Measurements from ENCODE around the gene USP46.

The USP46 gene

DNA sequence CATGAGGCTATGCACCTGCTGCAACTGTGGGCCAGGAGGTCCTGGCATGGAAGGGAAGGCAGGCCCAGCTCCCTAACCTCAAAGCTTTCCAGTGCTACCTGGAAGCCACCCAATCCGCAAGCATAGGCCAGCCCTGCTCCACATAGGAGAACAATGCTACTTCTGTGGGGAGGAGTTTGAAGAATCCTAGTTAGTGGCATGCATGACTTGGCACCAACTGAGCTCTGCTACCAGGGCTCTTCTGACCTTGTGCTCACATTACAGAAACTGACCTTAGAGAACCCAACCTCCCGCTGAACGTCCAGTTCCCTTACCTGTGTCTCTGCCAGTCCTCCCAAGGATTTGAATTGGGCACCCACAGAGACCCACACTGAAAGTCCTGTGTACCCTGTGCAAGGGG lies 58.8 kb downstream of the USP46 start:
- no peak overlapping the region for H3K4me3 ChIP-seq (ENCODE audit: low read length)
- no peak for DNase-seq (ENCODE audit: low read depth)
- TF ChIP-seq, protein P1, sequence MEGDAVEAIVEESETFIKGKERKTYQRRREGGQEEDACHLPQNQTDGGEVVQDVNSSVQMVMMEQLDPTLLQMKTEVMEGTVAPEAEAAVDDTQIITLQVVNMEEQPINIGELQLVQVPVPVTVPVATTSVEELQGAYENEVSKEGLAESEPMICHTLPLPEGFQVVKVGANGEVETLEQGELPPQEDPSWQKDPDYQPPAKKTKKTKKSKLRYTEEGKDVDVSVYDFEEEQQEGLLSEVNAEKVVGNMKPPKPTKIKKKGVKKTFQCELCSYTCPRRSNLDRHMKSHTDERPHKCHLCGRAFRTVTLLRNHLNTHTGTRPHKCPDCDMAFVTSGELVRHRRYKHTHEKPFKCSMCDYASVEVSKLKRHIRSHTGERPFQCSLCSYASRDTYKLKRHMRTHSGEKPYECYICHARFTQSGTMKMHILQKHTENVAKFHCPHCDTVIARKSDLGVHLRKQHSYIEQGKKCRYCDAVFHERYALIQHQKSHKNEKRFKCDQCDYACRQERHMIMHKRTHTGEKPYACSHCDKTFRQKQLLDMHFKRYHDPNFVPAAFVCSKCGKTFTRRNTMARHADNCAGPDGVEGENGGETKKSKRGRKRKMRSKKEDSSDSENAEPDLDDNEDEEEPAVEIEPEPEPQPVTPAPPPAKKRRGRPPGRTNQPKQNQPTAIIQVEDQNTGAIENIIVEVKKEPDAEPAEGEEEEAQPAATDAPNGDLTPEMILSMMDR (IDR thresholded peaks at IDR 0.05; ENCODE audit: insufficient read depth, low read depth, low read length, missing control alignments), result no peak

DNA sequence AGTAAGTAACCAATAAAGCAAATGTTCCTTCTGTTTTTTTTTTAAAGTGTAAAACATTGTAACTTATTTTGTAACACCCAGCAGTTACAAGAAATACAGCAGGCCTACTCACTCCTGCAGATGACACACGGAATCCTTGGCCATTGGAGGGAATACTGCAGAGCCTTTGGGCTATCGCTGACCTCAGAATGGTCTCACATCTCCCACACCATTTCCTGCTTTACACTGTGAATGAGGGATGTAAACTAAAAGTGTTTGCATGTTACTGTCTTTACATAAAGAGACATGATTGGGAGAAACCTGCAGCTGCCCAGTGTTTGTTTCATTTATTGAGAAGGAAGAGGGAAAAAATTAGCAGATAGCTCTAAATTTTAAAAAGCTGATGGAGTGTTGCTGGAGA lies 64.1 kb downstream of the USP46 start:
- no peak for DNase-seq (ENCODE audit: low read depth)
- no peak overlapping the region for H3K4me3 ChIP-seq (ENCODE audit: low read length)
- TF ChIP-seq, protein P1 (IDR thresholded peaks at IDR 0.05; ENCODE audit: insufficient read depth, low read depth, low read length, missing control alignments), result no peak

DNA sequence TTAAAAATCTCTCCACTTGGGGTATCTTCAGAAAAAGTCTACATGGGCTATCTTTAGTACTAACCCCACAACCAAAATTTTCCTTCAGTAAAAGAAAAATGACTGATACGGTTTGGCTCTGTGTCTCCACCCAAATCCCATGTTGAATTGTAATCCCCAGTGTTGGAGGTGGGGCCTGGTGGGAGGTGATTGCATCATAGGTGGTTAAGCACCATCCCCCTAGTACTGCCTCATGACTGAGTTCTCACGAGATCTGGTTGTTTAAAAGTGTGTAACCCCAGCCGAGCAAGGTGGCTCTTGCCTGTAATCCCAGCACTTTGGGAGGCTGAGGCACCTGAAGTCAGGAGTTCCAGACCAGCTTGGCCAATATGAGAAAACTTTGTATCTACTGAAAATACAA lies 66.8 kb downstream of the USP46 start:
- H3K4me3 ChIP-seq (ENCODE audit: low read length), result no peak overlapping the region

DNA sequence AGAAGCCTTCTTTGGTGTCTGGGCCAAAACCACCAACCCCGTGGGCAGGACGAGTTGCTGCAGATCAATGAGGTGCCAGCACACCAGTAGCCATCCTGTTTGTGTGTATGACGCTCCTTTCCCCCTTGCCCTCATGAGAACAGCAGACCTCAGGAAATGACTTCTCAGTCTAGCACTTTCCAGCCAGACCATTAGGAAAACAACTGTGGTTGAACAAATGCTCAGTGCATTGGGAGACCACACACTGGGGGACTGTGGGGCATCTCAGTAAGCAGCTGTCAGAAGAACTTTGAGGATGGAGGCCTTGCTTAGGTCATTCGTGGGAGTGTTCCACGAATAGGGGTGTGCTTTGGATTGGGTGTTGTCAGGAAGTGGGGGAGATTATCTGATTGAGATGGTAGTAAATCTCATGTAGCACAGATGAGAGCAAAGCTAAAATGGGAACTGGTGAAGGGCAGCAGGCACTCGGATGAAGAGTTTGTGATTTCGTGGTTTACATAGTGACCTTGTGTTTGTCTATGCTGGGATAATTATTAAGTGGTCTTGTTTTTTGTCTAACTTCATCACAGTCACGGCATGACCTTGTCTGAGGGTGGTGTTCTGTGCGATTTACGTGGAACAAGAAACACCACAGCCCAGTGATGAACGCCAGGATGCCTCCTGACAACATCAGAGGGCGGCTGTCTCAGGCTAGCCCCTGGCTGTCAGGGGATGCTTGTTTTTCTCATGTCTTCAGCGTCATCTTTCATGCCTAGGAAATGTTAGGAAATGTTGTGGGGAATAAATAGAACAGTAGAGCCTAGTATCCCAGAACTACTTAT lies 70.1 kb downstream of the USP46 start:
- H3K4me3 ChIP-seq (ENCODE audit: low read length), result no peak overlapping the region
- TF ChIP-seq, protein P1 (IDR thresholded peaks at IDR 0.05; ENCODE audit: insufficient read depth, low read depth, low read length, missing control alignments), result no peak
- DNase-seq (ENCODE audit: low read depth), result peak; percentile 87

More for the DNA sequence above, 66.8 kb downstream of the USP46 start:
- DNase-seq (ENCODE audit: low read depth), result no peak
- TF ChIP-seq, protein P1 (IDR thresholded peaks at IDR 0.05; ENCODE audit: insufficient read depth, low read depth, low read length, missing control alignments), result no peak

DNA sequence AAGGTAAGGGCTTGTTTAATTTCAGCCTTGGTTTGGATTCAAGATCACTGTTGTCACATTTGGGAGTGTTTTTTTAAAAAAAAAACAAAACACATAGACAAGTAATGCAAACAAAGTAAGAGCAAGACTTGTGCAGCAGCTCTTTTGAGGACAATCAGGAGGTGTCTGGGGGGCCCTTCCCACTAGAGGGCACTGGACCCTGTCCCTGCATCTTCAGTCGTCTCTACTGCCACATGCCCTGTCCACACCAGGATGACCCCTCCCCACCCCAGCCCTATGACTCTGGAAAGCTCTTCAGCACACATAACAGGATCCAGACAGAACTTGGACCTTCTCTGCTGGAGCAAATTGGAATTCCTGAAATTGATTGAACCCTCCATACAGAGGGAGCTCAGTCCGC lies 71.0 kb downstream of the USP46 start:
- DNase-seq (ENCODE audit: low read depth), result peak; percentile 14
- H3K4me3 ChIP-seq (ENCODE audit: low read length), result no peak overlapping the region
- TF ChIP-seq, protein P1 (IDR thresholded peaks at IDR 0.05; ENCODE audit: insufficient read depth, low read depth, low read length, missing control alignments), result peak; percentile 39

DNA sequence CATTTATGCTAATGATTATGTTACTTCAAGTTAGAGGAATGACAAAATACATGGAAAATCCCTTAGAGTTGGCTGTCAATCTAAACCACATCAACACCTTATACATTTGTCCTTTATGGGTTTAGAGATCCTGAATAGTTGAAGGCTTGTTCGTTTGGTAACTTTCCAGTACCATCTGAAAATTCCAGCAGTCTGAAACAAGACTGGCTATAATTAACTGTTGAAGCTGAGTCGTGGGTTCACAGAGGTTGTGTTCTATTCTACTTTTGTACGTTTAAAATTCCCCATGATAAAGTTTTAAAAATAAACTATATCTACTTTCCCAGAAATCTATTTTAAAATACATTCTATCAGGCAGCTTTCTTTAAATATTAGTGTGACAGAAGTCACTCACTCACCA lies 73.0 kb downstream of the USP46 start:
- TF ChIP-seq, protein P1 (IDR thresholded peaks at IDR 0.05; ENCODE audit: insufficient read depth, low read depth, low read length, missing control alignments), result no peak
- H3K4me3 ChIP-seq (ENCODE audit: low read length), result no peak overlapping the region
- no peak for DNase-seq (ENCODE audit: low read depth)

DNA sequence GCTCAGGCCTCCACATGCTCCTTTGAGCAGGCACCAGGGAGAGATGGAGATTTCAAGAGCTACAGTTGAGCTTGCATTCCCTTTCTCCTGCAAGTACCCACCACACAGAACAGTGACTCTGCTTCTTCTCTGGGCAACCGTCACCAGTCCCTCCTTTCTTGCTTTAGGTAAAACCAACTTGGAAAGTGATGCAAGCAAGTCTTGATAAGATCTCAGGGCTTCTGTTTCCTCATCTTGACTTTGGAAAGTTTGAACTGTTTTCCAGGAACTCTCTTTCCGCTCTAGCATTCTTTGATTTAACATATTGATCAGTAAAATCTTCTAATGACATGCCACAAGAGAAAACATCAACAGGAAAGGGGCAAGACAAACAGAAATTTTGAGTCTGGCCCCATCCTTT lies 73.7 kb downstream of the USP46 start:
- no peak overlapping the region for H3K4me3 ChIP-seq (ENCODE audit: low read length)
- no peak for DNase-seq (ENCODE audit: low read depth)
- TF ChIP-seq, protein P1 (IDR thresholded peaks at IDR 0.05; ENCODE audit: insufficient read depth, low read depth, low read length, missing control alignments), result no peak
